H1 (cell line): ENCODE results near the gene RXRA. TPM values are rescaled to one million over a fixed set of nuclear protein-coding genes. Genes with fewer than 3 reads are reported as not detected.

Source experiments
- CTCF ChIA-PET: fragments of 300-600 bp; sonication (Branson Sonifier 250); formaldehyde crosslinking; loops from one replicate; lab custom pipeline; 2021; ENCODE audit not compliant: partially characterized antibody; lab: Charles Lee
- POLR2A ChIA-PET: fragments of 300-600 bp; sonication (Branson Sonifier 250); formaldehyde crosslinking; loops from one replicate; lab custom pipeline; 2021; ENCODE audit warnings: inconsistent platforms; ENCODE audit not compliant: partially characterized antibody; lab: Charles Lee
- DNase-seq, 2 experiments: peaks; one replicate each; pipeline versions ENCODE4 v3.0.0 to v3.0.0-alpha.2; 2010 to 2022; ENCODE audit warnings: low spot score in 2 of 2, low read depth in 1 of 2, mixed read lengths in 1 of 2
- FAIRE-seq: peaks from 2 replicates; lab custom pipeline; 2011; peaks lifted over from hg19 to GRCh38; lab: Jason Lieb, UNC
- H2AFZ ChIP-seq: 2 replicates; pipeline ENCODE4 v1.8.1; 2012; ENCODE audit warnings: low read length, inconsistent platforms
- H2AK5ac ChIP-seq: 2 replicates; pipeline ENCODE4 v1.6.1; 2013; ENCODE audit warnings: low read depth, low read length
- H2BK120ac ChIP-seq: replicated peaks from 2 replicates; pipeline ENCODE3; 2013; ENCODE audit warnings: low read depth, low read length, inconsistent platforms
- H2BK12ac ChIP-seq: 2 replicates; pipeline ENCODE4 v1.6.1; 2013; ENCODE audit warnings: low read depth, low read length
- H2BK15ac ChIP-seq: 2 replicates; pipeline ENCODE4 v1.6.1; 2013; ENCODE audit warnings: low read length
- H2BK20ac ChIP-seq: 2 replicates; pipeline ENCODE4 v1.6.1; 2013; ENCODE audit warnings: low read length
- H2BK5ac ChIP-seq: 2 replicates; pipeline ENCODE4 v1.6.1; 2013; ENCODE audit warnings: low read depth, low read length
- H3K14ac ChIP-seq: 2 replicates; pipeline ENCODE4 v1.6.1; 2013; ENCODE audit warnings: inconsistent platforms; ENCODE audit not compliant: insufficient read length
- H3K18ac ChIP-seq: 2 replicates; pipeline ENCODE4 v1.6.1; 2013; ENCODE audit warnings: low read length; ENCODE audit errors: extremely low read depth
- H3K23ac ChIP-seq: 2 replicates; pipeline ENCODE4 v1.6.1; 2013; ENCODE audit warnings: inconsistent platforms; ENCODE audit not compliant: insufficient read length
- H3K23me2 ChIP-seq: 2 replicates; pipeline ENCODE4 v1.6.1; 2013; ENCODE audit warnings: low read depth, low read length
- H3K27ac ChIP-seq: 2 replicates; pipeline ENCODE4 v1.6.1; 2011; ENCODE audit warnings: low read depth, low read length, inconsistent platforms
- H3K27me3 ChIP-seq, 4 experiments: replicated peaks in 1 of 4; 1 replicate in 1 of 4; 2 replicates in 3 of 4; pipeline versions ENCODE4 v1.6.1 to v1.8.1; 2011 to 2013; ENCODE audit warnings: low read length in 3 of 4, mild to moderate bottlenecking in 3 of 4, inconsistent platforms in 2 of 4, mixed read lengths in 2 of 4, moderate library complexity in 1 of 4; ENCODE audit not compliant: control insufficient read depth in 3 of 4, insufficient read depth in 3 of 4; ENCODE audit errors: extremely low read depth in 1 of 4
- H3K36me3 ChIP-seq, 4 experiments: 2 replicates each; pipeline versions ENCODE4 v1.6.1 to v1.8.1; 2011 to 2013; ENCODE audit warnings: mild to moderate bottlenecking in 4 of 4, low read length in 3 of 4, moderate library complexity in 2 of 4, control low read depth in 1 of 4, inconsistent platforms in 1 of 4; ENCODE audit not compliant: insufficient read depth in 4 of 4, control insufficient read depth in 2 of 4
- H3K4ac ChIP-seq: replicated peaks from 2 replicates; pipeline ENCODE3; 2013; ENCODE audit warnings: low read length, low read depth, mixed read lengths, inconsistent platforms; ENCODE audit not compliant: insufficient read length
- H3K4me1 ChIP-seq, 4 experiments: replicated peaks in 1 of 4; 1 replicate in 1 of 4; 2 replicates in 3 of 4; pipeline versions ENCODE4 v1.6.1 to v1.8.1; 2011 to 2013; ENCODE audit warnings: low read length in 3 of 4, inconsistent platforms in 2 of 4, mixed read lengths in 1 of 4; ENCODE audit not compliant: insufficient read depth in 4 of 4, control insufficient read depth in 3 of 4
- H3K4me2 ChIP-seq, 2 experiments: 2 replicates each; pipeline versions ENCODE4 v1.6.1 to v1.8.1; 2011 to 2013; ENCODE audit warnings: low read depth in 2 of 2, low read length in 2 of 2, control low read depth in 1 of 2, inconsistent platforms in 1 of 2, mild to moderate bottlenecking in 1 of 2; ENCODE audit not compliant: insufficient read depth in 1 of 2
- H3K4me3 ChIP-seq, 4 experiments: fragments of 200-600, 300-600 bp in 1 of 4; sonication (generic), shearing (Covaris generic), sonication (Bioruptor Twin) in 1 of 4; 2 replicates each; pipeline versions ENCODE4 v1.5.1 to v1.8.1; 2011 to 2016; ENCODE audit warnings: low read length in 4 of 4, low read depth in 3 of 4, control low read depth in 2 of 4, inconsistent platforms in 2 of 4, mild to moderate bottlenecking in 2 of 4, mixed read lengths in 1 of 4, moderate library complexity in 1 of 4; ENCODE audit not compliant: insufficient read depth in 2 of 4; ENCODE audit errors: extremely low read depth in 1 of 4
- H3K56ac ChIP-seq: replicated peaks from 2 replicates; pipeline ENCODE3; 2013; ENCODE audit warnings: low read depth, mild to moderate bottlenecking, mixed read lengths, low read length, inconsistent platforms; ENCODE audit not compliant: insufficient read length
- H3K79me1 ChIP-seq: 2 replicates; pipeline ENCODE4 v1.6.1; 2013; ENCODE audit warnings: low read depth, low read length, control low read depth
- H3K79me2 ChIP-seq, 2 experiments: 2 replicates each; pipeline versions ENCODE4 v1.6.1 to v1.8.1; 2012 to 2013; ENCODE audit warnings: low read length in 2 of 2, mild to moderate bottlenecking in 2 of 2, inconsistent platforms in 1 of 2; ENCODE audit not compliant: insufficient read depth in 2 of 2, control insufficient read depth in 1 of 2
- H3K9ac ChIP-seq, 4 experiments: replicated peaks in 1 of 4; 1 replicate in 1 of 4; 2 replicates in 3 of 4; pipeline versions ENCODE4 v1.6.1 to v1.8.1; 2011 to 2013; ENCODE audit warnings: low read depth in 3 of 4, low read length in 3 of 4, control low read depth in 2 of 4, mild to moderate bottlenecking in 2 of 4, moderate library complexity in 2 of 4, inconsistent platforms in 1 of 4; ENCODE audit errors: extremely low read depth in 1 of 4
- H3K9me3 ChIP-seq, 2 experiments: 2 replicates each; pipeline versions ENCODE4 v1.6.1 to v1.8.1; 2012 to 2013; ENCODE audit warnings: mild to moderate bottlenecking in 2 of 2, moderate library complexity in 2 of 2, control low read depth in 1 of 2, inconsistent platforms in 1 of 2, low read depth in 1 of 2, low read length in 1 of 2, mixed read lengths in 1 of 2; ENCODE audit not compliant: insufficient read depth in 2 of 2
- H4K20me1 ChIP-seq, 2 experiments: replicated peaks in 1 of 2; 2 replicates each; pipeline versions ENCODE3 to v1.8.1; 2011 to 2013; ENCODE audit warnings: inconsistent platforms in 2 of 2, low read length in 2 of 2, mild to moderate bottlenecking in 1 of 2; ENCODE audit not compliant: insufficient read depth in 2 of 2, control insufficient read depth in 1 of 2
- H4K5ac ChIP-seq: 2 replicates; pipeline ENCODE4 v1.6.1; 2013; ENCODE audit warnings: low read length, low read depth, mixed read lengths, inconsistent platforms; ENCODE audit not compliant: insufficient read length
- H4K8ac ChIP-seq: 2 replicates; pipeline ENCODE4 v1.8.0; 2013; ENCODE audit warnings: mild to moderate bottlenecking, moderate library complexity, low read length, inconsistent platforms; ENCODE audit not compliant: insufficient read depth; ENCODE audit errors: extremely low read depth
- H4K91ac ChIP-seq: replicated peaks from 2 replicates; pipeline ENCODE3; 2013; ENCODE audit warnings: low read length, mixed read lengths, inconsistent platforms; ENCODE audit not compliant: insufficient read length
- NRF1 ChIP-seq: IDR thresholded peaks from 2 replicates; pipeline ENCODE4 v1.6.1; 2011; ENCODE audit warnings: mild to moderate bottlenecking, low read depth, low read length, improper control_type of control experiment
- PHF8 ChIP-seq: fragments of 200-600 bp; sonication (generic); conservative IDR thresholded peaks from 2 replicates; pipeline ENCODE4 v1.7.1; 2012; ENCODE audit warnings: low read depth, mild to moderate bottlenecking, inconsistent platforms, low read length, moderate library complexity
- WGBS, 2 experiments: shearing (Covaris generic) in 1 of 2; methylation state at CpG; one replicate each; pipeline versions ENCODE4 v1.1.6 to v1.1.7; 2013 to 2015; ENCODE audit warnings: low lambda C conversion rate in 2 of 2, mixed read lengths in 2 of 2, inconsistent platforms in 1 of 2, low coverage in 1 of 2, missing lambda C conversion rate in 1 of 2; ENCODE audit not compliant: insufficient replicate concordance in 2 of 2, insufficient coverage in 1 of 2, insufficient read length in 1 of 2; ENCODE audit errors: extremely low coverage in 1 of 2, missing lambda C conversion rate in 1 of 2; 5-methylcytosine and 5-hydroxymethylcytosine counted together
- polyA plus RNA-seq, 7 experiments: library from polyadenylated mRNA; depleted of rRNA in 3 of 7; stranded (reverse) in 5 of 7; unstranded in 2 of 7; fragments of >200 nt in 5 of 7; fragments of 200-250 nt in 2 of 7; gene quantifications; 1 replicate in 5 of 7; 2 replicates in 1 of 7; 4 replicates in 1 of 7; pipeline versions ENCODE4 v1.2.1 to v1.2.3, GENCODE V29; 2011 to 2013; ENCODE audit warnings: missing spikeins in 2 of 7, mixed read lengths in 2 of 7
- total RNA-seq: library from RNA; stranded (reverse); fragmentation: NEBNext Ultra II Directional; extraction: Animal tissue kit (Norgen Biotek cat#: 25700); gene quantifications from 2 replicates; pipeline ENCODE4 v1.2.1, GENCODE V29; 2021
- TF ChIP-seq, protein P1 (sequence below): IDR thresholded peaks from 2 replicates; pipeline ENCODE4 v1.6.1; 2011; ENCODE audit warnings: low read depth, mild to moderate bottlenecking, low read length; ENCODE audit not compliant: insufficient read depth

The RXRA gene
- total and polyA plus RNA-seq, 2 of the 8 experiments (the other 6 are each of a cell fraction or from before 2014, with no cell fraction given) = 9.8 to 29.4 TPM

DNA sequence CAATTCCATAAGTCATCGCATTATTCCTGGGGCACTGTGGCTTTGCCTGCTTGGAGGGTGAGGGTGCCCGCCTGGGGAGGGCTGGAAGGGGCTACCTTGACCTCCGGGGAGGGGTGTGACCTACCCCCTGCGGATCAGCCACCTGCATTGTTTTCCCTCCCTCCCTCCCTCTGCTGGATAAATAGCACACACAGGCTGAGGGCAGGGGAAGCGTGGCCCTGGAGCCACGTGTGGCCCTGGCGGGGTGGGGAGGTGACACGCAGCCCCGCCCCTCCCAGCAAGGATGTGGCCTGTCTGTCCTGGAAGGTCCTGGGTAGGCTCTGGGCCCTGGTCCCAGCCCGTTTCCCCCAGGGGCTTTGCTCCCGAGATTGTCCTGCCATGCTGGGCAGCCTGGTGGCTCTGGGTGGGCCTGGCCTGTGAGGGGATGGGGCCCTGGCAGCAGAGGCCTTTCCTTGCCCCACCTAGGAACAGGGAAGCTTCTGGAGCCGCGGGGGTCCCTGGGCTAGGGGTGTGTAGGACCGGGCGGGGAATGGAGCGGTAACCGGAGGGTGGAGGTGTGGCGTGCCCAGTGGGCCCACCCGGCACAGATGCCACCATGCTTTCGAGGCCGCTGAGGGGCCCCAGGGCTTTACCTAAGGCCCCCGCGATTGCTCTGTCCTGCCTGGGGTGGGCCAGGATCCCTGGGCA lies 33.4 kb downstream of the RXRA start:
- no peak for DNase-seq
- Histone ChIP-seq H2AK5ac (no peak overlapping the region), H3K14ac (no peak overlapping the region), H4K20me1 (peaks cover 14 to 40% of the 10 kb centered on the region in 2 experiments), H4K8ac (no peak overlapping the region), H3K9me3 (no peaks in the 10 kb centered on the region), H3K23ac (no peak overlapping the region), H2BK20ac (no peak overlapping the region), H3K79me2 (peaks cover 0 to 28% of the 10 kb centered on the region in 2 experiments; a peak in 1 of 4 replicates), H2BK12ac (no peak overlapping the region), H3K9ac (no peak overlapping the region), H3K36me3 (no peaks in the 10 kb centered on the region), H2AFZ (no peak overlapping the region), H4K5ac (no peak overlapping the region), H2BK15ac (no peak overlapping the region), H3K4me2 (no peak overlapping the region), H3K23me2 (no peaks in the 10 kb centered on the region), H3K4me1 (no peaks in the 10 kb centered on the region; a peak in 1 of 7 replicates), H2BK5ac (no peak overlapping the region), H4K91ac (no peak overlapping the region), H3K56ac (no peak overlapping the region), H3K79me1 (peaks cover 11% of the 10 kb centered on the region), H3K27ac (no peak overlapping the region), H3K18ac (no peak overlapping the region), H2BK120ac (no peak overlapping the region), H3K4ac (no peak overlapping the region), H3K27me3 (no peaks in the 10 kb centered on the region), H3K4me3 (no peak overlapping the region)
- FAIRE-seq = no peak
- 86% methylated on average over 5 of the region's 23 CpGs; no CpG with 5 or more reads in 1 of the 2 experiments for WGBS, 2 experiments
- ChIA-PET CTCF (interaction anchor here (0.8 to 1.5 kb wide), 6 partner anchors 9 to 218 kb away, joined by 3 to 4 read pairs (median 3); no protein-coding TSS in a partner anchor), POLR2A (no interaction called here)
- TF ChIP-seq NRF1 (no peak), PHF8 (no peak)
- TF ChIP-seq, protein P1, sequence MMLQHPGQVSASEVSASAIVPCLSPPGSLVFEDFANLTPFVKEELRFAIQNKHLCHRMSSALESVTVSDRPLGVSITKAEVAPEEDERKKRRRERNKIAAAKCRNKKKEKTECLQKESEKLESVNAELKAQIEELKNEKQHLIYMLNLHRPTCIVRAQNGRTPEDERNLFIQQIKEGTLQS = no peak
